Hair follicle dermal papilla cell (primary cell): ENCODE results near the gene ACOX2. TPM values are rescaled to one million over a fixed set of nuclear protein-coding genes. Genes with fewer than 3 reads are reported as not detected.

Experiments
- total RNA-seq: library from RNA; depleted of rRNA; stranded (reverse); fragments of >200 nt; gene quantifications from 2 replicates; pipeline ENCODE4 v1.2.3, GENCODE V29; 2012

ACOX2 gene
- 24.7 and 28.1 TPM in 2 replicates for total RNA-seq

DNA sequence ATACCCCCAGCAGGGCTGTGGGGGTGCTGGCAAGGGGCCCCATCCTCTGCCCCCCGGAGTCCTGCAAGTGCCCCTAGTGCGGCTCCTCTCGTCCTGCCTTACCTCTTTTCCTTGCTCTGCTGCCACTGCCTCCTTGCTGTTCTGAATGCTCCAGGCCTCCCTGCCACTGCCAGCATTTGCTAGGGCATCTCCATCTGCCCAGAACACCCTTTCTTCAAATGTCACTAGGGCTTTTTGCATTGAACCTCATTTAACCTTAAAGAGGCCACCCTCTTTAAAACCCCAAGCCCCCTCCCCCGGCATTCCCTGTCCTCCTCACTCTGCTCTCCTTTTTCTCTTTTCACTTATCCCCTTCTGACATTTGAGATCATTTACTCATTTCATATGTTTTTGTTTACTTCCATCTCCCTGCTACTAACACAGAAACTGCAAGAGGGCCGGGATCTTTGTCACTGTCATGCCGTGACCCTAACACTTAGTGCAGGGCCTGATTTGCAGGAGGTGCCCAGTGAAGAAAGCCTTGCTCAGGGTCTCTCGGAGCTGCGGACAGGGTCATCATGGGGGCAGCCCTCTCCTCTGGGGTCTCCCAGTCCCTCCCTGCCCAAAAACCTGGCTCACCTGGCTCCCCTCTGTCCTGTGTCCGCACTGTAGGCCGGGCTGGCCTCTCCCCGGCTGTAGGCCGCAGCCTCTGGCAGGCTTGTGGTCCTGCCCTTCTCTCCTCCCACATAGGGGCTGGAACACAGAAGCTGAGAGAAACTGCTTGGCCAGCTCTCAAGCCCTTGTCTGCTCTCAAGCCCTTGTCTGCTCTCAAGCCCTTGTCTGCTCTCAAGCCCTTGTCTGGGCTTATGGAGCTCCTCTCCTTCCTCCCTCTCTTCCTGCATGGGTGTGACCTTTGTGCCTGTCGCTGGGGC, at the start of gene ACOX2:
Gene ACOX2, minus strand, starts transcription at position 690 of the 911 bp plus-strand sequence. CDS start 2,084 bp downstream, outside the sequence.

DNA sequence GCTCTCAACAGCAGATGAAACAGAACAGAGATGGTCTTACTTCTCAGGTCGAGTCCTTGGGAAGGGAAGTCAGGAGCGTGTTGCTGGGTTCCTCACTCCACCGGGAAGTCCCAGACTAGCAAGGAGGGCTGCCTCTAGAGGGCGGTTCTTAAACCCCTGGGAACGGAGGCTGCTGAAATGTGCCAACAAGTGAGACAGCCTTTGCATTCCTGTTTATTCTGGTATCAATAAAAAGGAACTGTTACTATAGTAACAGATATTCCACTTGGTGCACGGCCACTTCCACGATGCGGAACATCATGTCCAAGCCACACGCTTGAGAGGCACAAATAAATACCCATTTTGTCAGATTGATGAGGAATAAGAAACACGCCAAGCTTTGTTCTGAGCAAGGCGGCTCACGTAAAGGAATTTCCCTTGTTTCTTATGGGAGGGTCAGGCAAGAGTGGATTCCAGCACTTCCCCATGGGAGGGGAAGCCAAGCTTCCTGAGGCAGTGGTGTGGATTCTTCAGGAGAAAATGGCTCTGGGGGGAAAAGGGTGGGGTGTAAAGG, 40.4 kb upstream of the ACOX2 start, which contains the start of gene FAM107A:
Gene FAM107A, minus strand, starts transcription at position 123 of the 553 bp plus-strand sequence. CDS start 7,531 bp downstream, outside the sequence.

DNA sequence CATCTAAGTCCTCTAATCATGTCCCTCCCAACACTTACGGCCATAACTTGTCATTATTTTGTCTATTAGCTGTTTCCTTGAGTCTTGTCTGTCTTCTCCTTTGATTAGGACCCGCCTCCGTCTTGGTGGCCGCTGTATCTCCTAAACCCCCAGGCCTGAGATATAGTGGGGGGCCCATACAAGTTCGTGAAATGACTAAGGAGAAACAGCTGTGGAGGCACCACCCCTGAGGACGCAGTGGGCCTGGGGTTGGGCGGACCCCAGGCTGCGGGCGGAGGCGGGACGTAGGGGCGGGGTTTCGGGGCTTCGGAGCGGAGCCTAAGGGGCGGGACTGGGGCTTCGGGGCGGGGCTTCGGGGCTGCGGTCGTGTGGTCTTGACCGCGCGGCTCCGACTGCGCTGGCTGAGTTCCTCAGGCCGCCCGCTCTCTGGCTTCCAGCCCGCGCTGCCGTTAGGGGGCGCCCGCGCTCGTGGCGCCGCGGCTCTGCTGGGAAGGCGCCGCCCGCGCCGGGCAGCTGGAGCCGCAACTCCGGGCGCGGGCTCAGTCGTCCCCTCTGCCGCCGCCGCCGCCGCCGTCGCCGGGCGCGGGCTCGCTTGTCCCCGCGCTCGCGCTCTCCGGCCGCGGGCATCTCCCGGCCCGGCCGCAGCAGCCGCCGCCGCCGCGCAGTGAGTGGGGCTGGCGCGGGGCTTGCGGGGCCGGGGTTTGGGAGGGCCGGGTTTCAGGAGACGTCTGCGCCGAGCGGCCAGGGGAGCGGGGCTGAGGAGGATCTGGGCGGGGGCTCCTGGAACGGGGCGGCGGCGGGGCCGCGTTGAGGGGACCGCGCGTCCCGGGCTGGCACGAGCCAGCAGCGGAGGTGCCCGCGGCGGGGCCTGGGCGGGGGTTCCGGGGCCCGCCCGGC, 45.2 kb downstream of the ACOX2 start, which contains the start of gene KCTD6:
Gene KCTD6, plus strand, starts transcription at position 591 of the 897 bp plus-strand sequence. CDS start 6,660 bp downstream, outside the sequence.

Other genes with a start within 250 kb of the ACOX2 start
- gene RPP14, start 230.9 kb downstream of the ACOX2 start, total RNA-seq = 17.0 and 17.4 TPM in 2 replicates
- gene HTD2, start 230.7 kb downstream of the ACOX2 start, total RNA-seq = 9.7 and 10.0 TPM in 2 replicates
- gene PXK, start 204.3 kb downstream of the ACOX2 start, total RNA-seq = 129 and 166 TPM in 2 replicates
- 65.8 and 74.2 TPM in 2 replicates for gene PDHB, start 103.4 kb downstream of the ACOX2 start, total RNA-seq
- gene KCTD6, start 45.1 kb downstream of the ACOX2 start, total RNA-seq = 7.0 and 8.6 TPM in 2 replicates
- gene FAM107A, start 40.2 kb upstream of the ACOX2 start, total RNA-seq = 0.32 and 0.85 TPM in 2 replicates
- not detected in 2 replicates for gene FAM3D, start 129.6 kb upstream of the ACOX2 start, total RNA-seq